ENCODE data around the gene HECW1. TPM values are rescaled to one million over a fixed set of nuclear protein-coding genes. Genes with fewer than 3 reads are reported as not detected.
"Not testable (repeated sequence)": the region's sequence is repeated elsewhere in the genome, so short reads cannot be mapped to it uniquely, and the experiment has no call there.

Gene HECW1
- total RNA-seq, 3 donors from 2014 or later: 0.76 to 1.6 (median 1.2) TPM

GRCh38 chr7:43341132-43341531 lies 228.7 kb downstream of the HECW1 start:
- ATAC-seq: no peak
- intact Hi-C loops (cut with DNase I, micrococcal nuclease): no loop called here

GRCh38 chr7:43343417-43343816 lies 231.0 kb downstream of the HECW1 start:
- DNase-seq; H3K9me3 ChIP-seq; H3K4me1 ChIP-seq (ENCODE audit: low read depth); ATAC-seq; H3K36me3 ChIP-seq (ENCODE audit: low read depth); H3K4me3 ChIP-seq; intact Hi-C loops (cut with DNase I, micrococcal nuclease): not testable (repeated sequence)

More at GRCh38 chr7:43341132-43341531, 228.7 kb downstream of the HECW1 start:
- no peak overlapping the region for H3K4me3 ChIP-seq
- H3K36me3 ChIP-seq (ENCODE audit: low read depth): no peaks in the 10 kb centered on the region
- no peaks in the 10 kb centered on the region for H3K4me1 ChIP-seq (ENCODE audit: low read depth)
- DNase-seq: no peak
- no peak for TF ChIP-seq CTCF (IDR thresholded peaks at IDR 0.05)
- H3K9me3 ChIP-seq: no peaks in the 10 kb centered on the region

- intact Hi-C loops (cut with DNase I, micrococcal nuclease); H3K4me3 ChIP-seq; H3K4me1 ChIP-seq (ENCODE audit: low read depth); H3K36me3 ChIP-seq (ENCODE audit: low read depth); ATAC-seq; H3K9me3 ChIP-seq; DNase-seq: not testable (repeated sequence)
Observed at GRCh38 chr7:43345696-43346095, 233.2 kb downstream of the HECW1 start.

GRCh38 chr7:43351683-43352082 lies 239.2 kb downstream of the HECW1 start:
- H3K4me3 ChIP-seq: no peak overlapping the region
- intact Hi-C loops (cut with DNase I, micrococcal nuclease): no loop called here
- DNase-seq (no peak), ATAC-seq (no peak)
- H3K9me3 ChIP-seq: no peaks in the 10 kb centered on the region
- no peaks in the 10 kb centered on the region for H3K36me3 ChIP-seq (ENCODE audit: low read depth)
- TF ChIP-seq CTCF (IDR thresholded peaks at IDR 0.05): no peak
- no peaks in the 10 kb centered on the region for H3K4me1 ChIP-seq (ENCODE audit: low read depth)

- ATAC-seq (no peak), DNase-seq (no peak)
- Histone ChIP-seq H3K4me3 (no peak overlapping the region), H3K9me3 (no peaks in the 10 kb centered on the region), H3K4me1 (ENCODE audit: low read depth) (no peaks in the 10 kb centered on the region), H3K36me3 (ENCODE audit: low read depth) (no peaks in the 10 kb centered on the region)
- TF ChIP-seq CTCF (IDR thresholded peaks at IDR 0.05): no peak
- intact Hi-C loops (cut with DNase I, micrococcal nuclease): no loop called here
Observed at GRCh38 chr7:43353902-43354301, 241.5 kb downstream of the HECW1 start.

- no peak for TF ChIP-seq CTCF (IDR thresholded peaks at IDR 0.05)
- intact Hi-C loops (cut with DNase I, micrococcal nuclease): no loop called here
Observed at GRCh38 chr7:43362652-43363034, 250.2 kb downstream of the HECW1 start.

More at GRCh38 chr7:43362652-43363034, 250.2 kb downstream of the HECW1 start:
- Histone ChIP-seq H3K36me3 (ENCODE audit: low read depth) (no peaks in the 10 kb centered on the region), H3K9me3 (no peaks in the 10 kb centered on the region), H3K4me3 (no peak overlapping the region), H3K4me1 (ENCODE audit: low read depth) (no peaks in the 10 kb centered on the region)
- ATAC-seq (no peak), DNase-seq (peak in 1 of 3 donors; percentile 2)
